Glutamatergic neuron (in vitro differentiated cells): ENCODE data around the gene KIF1A. TPM values are rescaled to one million over a fixed set of nuclear protein-coding genes. Genes with fewer than 3 reads are reported as not detected.

Source experiments
- DNase-seq: peaks from one replicate; pipeline ENCODE4 v3.0.0; 2022
- H3K27ac Mint-ChIP-seq: one replicate; pipeline ENCODE4 v1.8.0; 2020; ENCODE audit warnings: mild to moderate bottlenecking, mixed read lengths, inconsistent platforms; ENCODE audit not compliant: unreplicated experiment
- H3K27me3 Mint-ChIP-seq: one replicate; pipeline ENCODE4 v1.8.0; 2020; ENCODE audit warnings: mild to moderate bottlenecking, moderate library complexity, mixed read lengths, inconsistent platforms; ENCODE audit not compliant: unreplicated experiment
- H3K36me3 Mint-ChIP-seq: one replicate; pipeline ENCODE4 v1.8.0; 2020; ENCODE audit warnings: mild to moderate bottlenecking, mixed read lengths, inconsistent platforms; ENCODE audit not compliant: unreplicated experiment
- H3K4me1 Mint-ChIP-seq: one replicate; pipeline ENCODE4 v1.8.0; 2020; ENCODE audit warnings: mild to moderate bottlenecking, low read depth, mixed read lengths, inconsistent platforms; ENCODE audit not compliant: unreplicated experiment
- H3K4me3 Mint-ChIP-seq: one replicate; pipeline ENCODE4 v1.8.0; 2020; ENCODE audit warnings: mild to moderate bottlenecking, mixed read lengths, inconsistent platforms; ENCODE audit not compliant: unreplicated experiment
- H3K9me3 Mint-ChIP-seq: one replicate; pipeline ENCODE4 v1.8.0; 2020; ENCODE audit warnings: mild to moderate bottlenecking, moderate library complexity, mixed read lengths, inconsistent platforms; ENCODE audit not compliant: unreplicated experiment
- total RNA-seq: library from RNA; stranded (reverse); fragmentation: NEBNext Ultra II Directional; extraction: Animal tissue kit (Norgen Biotek cat#: 25700); gene quantifications from one replicate; pipeline ENCODE4 v1.2.1, GENCODE V29; 2021; ENCODE audit not compliant: unreplicated experiment
- TF ChIP-seq, protein P1 (sequence below): fragments of 200-600 bp; sonication (generic); IDR thresholded peaks from one replicate; pipeline ENCODE4 v1.5.0; 2021; ENCODE audit not compliant: partially characterized antibody, unreplicated experiment

The KIF1A gene
- total RNA-seq, 1 donor from 2014 or later, result 439 TPM

DNA sequence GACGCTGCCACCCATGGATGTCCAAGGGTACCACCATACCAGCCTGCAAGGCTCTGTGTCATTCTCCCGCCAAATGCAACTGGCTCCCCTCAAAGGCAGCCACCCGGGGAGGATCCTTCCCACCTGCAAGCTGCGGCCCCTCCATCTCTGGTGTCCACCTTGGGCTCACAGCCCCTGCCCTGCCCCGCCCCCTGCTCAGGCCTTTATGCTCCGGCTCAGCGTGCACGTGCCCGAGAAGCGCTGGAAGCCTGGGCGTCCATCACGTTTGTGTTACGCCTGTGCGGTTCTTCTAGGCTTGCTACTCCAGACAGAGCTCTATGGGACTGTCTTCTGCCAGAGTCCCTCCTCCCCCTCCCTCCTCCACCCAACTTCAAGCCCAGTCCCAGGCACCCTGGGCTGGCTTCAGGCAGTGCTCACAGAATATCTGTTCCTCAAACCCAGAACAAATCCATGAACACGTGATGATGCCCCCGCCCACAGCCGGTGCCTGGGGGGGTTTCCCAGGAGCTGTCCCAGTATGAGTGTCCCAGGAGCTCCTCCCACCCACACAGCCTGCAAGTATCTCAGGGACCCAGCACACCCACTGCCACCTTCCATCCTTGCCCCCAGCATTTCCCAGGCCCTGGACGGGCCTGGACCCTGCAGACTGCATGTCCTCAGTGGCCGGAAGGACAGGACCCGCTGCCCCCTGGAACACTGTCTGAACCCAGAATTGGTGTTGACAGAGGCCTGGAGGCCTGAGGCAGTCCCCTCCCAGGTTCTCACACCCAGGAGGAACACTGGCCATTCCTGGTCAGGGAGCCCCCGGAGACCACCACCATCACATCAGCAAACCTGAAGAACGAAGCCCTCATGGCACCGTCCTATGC lies 30.3 kb downstream of the KIF1A start:
- Mint-ChIP-seq H3K27me3 (peaks cover 9% of the 10 kb centered on the region), H3K4me1 (peaks cover 23% of the 10 kb centered on the region), H3K4me3 (no peak overlapping the region), H3K9me3 (peaks cover 10% of the 10 kb centered on the region), H3K36me3 (no peaks in the 10 kb centered on the region), H3K27ac (no peak overlapping the region)
- peak; percentile 12 for DNase-seq
- TF ChIP-seq, protein P1, sequence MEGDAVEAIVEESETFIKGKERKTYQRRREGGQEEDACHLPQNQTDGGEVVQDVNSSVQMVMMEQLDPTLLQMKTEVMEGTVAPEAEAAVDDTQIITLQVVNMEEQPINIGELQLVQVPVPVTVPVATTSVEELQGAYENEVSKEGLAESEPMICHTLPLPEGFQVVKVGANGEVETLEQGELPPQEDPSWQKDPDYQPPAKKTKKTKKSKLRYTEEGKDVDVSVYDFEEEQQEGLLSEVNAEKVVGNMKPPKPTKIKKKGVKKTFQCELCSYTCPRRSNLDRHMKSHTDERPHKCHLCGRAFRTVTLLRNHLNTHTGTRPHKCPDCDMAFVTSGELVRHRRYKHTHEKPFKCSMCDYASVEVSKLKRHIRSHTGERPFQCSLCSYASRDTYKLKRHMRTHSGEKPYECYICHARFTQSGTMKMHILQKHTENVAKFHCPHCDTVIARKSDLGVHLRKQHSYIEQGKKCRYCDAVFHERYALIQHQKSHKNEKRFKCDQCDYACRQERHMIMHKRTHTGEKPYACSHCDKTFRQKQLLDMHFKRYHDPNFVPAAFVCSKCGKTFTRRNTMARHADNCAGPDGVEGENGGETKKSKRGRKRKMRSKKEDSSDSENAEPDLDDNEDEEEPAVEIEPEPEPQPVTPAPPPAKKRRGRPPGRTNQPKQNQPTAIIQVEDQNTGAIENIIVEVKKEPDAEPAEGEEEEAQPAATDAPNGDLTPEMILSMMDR, result no peak

DNA sequence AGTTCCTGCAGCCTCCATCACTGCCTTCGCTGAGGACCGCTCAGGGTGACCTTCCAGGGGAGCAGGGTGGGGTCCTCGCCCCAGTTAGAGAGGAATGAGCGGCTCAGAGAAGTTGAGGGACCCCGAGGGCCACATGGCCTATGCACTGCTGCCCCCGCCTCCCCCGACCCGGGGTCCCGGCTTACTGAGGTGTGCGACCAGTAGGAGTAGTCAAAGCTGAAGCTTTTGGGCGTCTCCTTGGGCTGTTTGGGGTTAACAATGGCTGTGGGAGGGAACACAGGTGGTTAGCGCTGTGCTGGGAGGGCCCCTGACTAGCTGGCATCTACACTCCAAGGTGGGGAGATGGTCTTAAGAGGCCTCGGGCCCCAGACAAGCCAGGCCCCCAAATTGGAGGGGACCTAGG lies 31.0 kb downstream of the KIF1A start:
- no peak overlapping the region for H3K4me3 Mint-ChIP-seq
- H3K27me3 Mint-ChIP-seq, result peaks cover 6% of the 10 kb centered on the region
- no peak overlapping the region for H3K27ac Mint-ChIP-seq
- DNase-seq, result peak; percentile 7
- H3K36me3 Mint-ChIP-seq, result no peaks in the 10 kb centered on the region
- TF ChIP-seq, protein P1, result no peak
- peaks cover 16% of the 10 kb centered on the region for H3K4me1 Mint-ChIP-seq
- peaks cover 10% of the 10 kb centered on the region for H3K9me3 Mint-ChIP-seq

DNA sequence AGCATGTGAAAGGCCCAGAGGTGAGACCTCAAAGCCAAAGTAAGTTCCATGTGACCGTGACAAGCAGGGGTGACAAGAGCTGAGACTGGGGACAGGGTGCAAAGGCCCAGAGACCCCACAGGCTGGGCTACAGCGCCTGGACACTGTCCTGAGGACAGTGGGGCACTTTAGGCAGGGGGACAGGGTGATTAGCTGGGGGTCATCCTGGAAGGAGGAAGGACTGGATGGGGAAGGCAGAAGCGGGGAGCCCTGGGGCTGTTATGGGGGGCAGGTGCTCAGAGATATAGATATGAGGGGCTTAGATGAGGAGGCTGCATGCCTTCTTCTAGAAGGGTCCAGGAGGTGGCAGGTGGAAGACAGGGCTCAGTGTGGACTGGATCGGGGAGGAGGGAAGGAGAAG lies 31.5 kb downstream of the KIF1A start:
- H3K4me1 Mint-ChIP-seq, result peaks cover 10% of the 10 kb centered on the region
- peaks cover 5% of the 10 kb centered on the region for H3K27me3 Mint-ChIP-seq
- H3K36me3 Mint-ChIP-seq, result no peaks in the 10 kb centered on the region
- peak; percentile 1 for DNase-seq
- H3K9me3 Mint-ChIP-seq, result peaks cover 10% of the 10 kb centered on the region
- peak overlapping the region; percentile 38 for H3K4me3 Mint-ChIP-seq
- H3K27ac Mint-ChIP-seq, result no peak overlapping the region
- TF ChIP-seq, protein P1, result no peak

DNA sequence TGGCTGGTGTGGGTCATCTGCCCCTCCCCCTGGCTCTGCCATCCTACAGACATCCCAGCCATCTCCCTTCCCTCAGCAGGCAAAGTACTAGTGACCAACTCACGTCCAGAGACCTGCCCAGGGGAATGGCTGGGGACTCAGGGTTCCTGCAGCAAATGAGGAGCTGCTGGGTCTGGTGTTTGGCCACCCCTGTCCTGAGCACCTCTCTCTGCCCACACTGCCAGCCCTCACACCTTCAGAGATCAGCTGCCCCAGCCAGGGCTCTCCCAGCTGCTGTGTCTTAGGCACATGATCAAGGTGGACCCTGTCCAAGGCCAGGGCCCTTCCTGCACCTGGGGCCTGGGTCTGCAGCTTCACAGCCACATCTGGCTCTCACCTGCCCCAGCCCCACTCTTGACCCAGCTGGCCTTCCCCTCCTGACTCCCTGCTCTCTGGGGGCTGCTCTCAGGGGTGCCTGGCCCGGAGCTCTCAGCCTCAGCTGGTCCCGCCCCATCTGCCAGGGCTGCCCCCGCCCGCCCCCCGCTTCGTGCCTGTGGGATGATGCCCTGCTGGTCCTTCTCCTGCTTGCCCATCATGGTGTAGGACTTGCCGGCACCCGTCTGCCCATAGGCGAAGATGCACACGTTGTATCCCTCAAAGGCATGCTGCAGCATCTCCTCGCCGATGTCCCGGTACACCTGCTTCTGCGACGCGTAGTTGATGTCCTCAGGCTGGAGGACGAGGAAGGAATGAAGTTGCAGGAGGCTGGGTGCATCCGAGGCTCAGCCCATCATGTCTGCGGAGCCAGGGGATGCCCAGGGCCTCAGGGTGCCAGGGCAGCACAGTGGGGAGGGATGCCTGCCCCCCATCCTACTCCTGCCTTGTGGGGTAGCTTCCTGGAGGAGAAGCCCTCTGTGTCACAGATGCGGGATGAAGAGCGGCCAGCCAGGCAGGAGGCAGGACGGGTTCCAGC lies 32.2 kb downstream of the KIF1A start:
- TF ChIP-seq, protein P1, result no peak
- H3K27ac Mint-ChIP-seq, result no peak overlapping the region
- peaks cover 5% of the 10 kb centered on the region for H3K27me3 Mint-ChIP-seq

More for the DNA sequence above, 32.2 kb downstream of the KIF1A start:
- Mint-ChIP-seq H3K9me3 (peaks cover 10% of the 10 kb centered on the region), H3K36me3 (no peaks in the 10 kb centered on the region), H3K4me1 (peaks cover 7% of the 10 kb centered on the region), H3K4me3 (no peak overlapping the region)
- peak; percentile 9 for DNase-seq
